ENCODE results near the gene ARHGEF38.

DNA sequence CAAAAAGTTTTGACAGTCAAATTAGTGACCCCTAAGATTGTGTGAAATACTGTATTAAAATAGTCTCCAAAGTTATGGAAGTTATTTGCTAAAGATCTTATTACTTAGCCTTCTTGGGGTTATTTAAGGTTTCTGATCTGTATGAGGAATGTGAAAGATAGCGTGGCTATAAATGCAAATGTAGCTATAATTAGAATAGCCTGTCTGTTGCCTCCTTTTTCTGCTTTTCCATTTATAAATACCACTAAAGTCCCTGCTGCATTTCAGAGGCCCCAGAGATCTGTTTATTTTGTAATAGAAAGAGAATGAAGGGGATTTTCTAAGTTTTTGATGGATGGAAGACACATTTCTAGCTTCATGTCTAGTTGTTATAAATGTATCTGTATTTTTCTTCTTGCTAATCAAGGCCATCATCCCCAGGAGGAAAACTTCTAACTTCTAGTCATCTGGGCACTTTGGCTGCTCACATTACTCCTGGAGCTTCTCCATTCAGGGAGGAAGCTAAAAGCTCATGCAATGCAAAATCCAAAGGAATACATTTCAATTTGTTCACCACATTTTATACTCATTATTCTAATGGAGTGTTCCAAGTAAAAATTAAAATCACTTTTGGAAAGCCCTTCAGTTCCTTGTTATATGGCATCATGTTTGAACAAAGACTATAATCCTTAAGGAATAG is 82.1 kb downstream of the ARHGEF38 start:
- TF ChIP-seq EP300 (IDR thresholded peaks at IDR 0.05; ENCODE audit: borderline replicate concordance) (no peak), RAD21 (IDR thresholded peaks at IDR 0.05; ENCODE audit: low read depth) (no peak), EGR1 (IDR thresholded peaks at IDR 0.05) (no peak), TAF1 (IDR thresholded peaks at IDR 0.05; ENCODE audit: low read depth) (no peak), ZBTB7A (IDR thresholded peaks at IDR 0.05; ENCODE audit: low read depth) (no peak)
- TF ChIP-seq, protein P1, sequence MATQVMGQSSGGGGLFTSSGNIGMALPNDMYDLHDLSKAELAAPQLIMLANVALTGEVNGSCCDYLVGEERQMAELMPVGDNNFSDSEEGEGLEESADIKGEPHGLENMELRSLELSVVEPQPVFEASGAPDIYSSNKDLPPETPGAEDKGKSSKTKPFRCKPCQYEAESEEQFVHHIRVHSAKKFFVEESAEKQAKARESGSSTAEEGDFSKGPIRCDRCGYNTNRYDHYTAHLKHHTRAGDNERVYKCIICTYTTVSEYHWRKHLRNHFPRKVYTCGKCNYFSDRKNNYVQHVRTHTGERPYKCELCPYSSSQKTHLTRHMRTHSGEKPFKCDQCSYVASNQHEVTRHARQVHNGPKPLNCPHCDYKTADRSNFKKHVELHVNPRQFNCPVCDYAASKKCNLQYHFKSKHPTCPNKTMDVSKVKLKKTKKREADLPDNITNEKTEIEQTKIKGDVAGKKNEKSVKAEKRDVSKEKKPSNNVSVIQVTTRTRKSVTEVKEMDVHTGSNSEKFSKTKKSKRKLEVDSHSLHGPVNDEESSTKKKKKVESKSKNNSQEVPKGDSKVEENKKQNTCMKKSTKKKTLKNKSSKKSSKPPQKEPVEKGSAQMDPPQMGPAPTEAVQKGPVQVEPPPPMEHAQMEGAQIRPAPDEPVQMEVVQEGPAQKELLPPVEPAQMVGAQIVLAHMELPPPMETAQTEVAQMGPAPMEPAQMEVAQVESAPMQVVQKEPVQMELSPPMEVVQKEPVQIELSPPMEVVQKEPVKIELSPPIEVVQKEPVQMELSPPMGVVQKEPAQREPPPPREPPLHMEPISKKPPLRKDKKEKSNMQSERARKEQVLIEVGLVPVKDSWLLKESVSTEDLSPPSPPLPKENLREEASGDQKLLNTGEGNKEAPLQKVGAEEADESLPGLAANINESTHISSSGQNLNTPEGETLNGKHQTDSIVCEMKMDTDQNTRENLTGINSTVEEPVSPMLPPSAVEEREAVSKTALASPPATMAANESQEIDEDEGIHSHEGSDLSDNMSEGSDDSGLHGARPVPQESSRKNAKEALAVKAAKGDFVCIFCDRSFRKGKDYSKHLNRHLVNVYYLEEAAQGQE (IDR thresholded peaks at IDR 0.05; ENCODE audit: low read depth), result no peak
